Neural crest cell (in vitro differentiated cells): Measurements from ENCODE around the gene ADGRG6. TPM values are rescaled to one million over a fixed set of nuclear protein-coding genes. Genes with fewer than 3 reads are reported as not detected.
A peak's percentile ranks its signal among the peaks of the same experiment; 100 is the strongest.

ENCODE experiments used
- DNase-seq: peaks from one replicate; pipeline ENCODE4 v3.0.0; 2021; ENCODE audit warnings: low read depth, mixed read lengths, low spot score
- H3K27ac Mint-ChIP-seq: one replicate; pipeline ENCODE4 v1.8.0; 2021; ENCODE audit warnings: mild to moderate bottlenecking, mixed read lengths; ENCODE audit not compliant: unreplicated experiment
- H3K27me3 Mint-ChIP-seq: 2 replicates; pipeline ENCODE4 v1.8.0; 2021; ENCODE audit warnings: low read depth, mild to moderate bottlenecking, mixed read lengths
- H3K36me3 Mint-ChIP-seq: 2 replicates; pipeline ENCODE4 v1.8.0; 2021; ENCODE audit warnings: low read depth, mild to moderate bottlenecking, mixed read lengths
- H3K4me1 Mint-ChIP-seq: 2 replicates; pipeline ENCODE4 v1.8.0; 2021; ENCODE audit warnings: mixed read lengths
- H3K4me3 Mint-ChIP-seq: one replicate; pipeline ENCODE4 v1.8.0; 2021; ENCODE audit warnings: mild to moderate bottlenecking, mixed read lengths
- H3K9me3 Mint-ChIP-seq: 2 replicates; pipeline ENCODE4 v1.8.0; 2021; ENCODE audit warnings: mixed read lengths
- CTCF ChIP-seq: fragments of 200-600 bp; sonication (generic); conservative IDR thresholded peaks from 2 replicates; pipeline ENCODE4 v1.5.0; 2021; ENCODE audit warnings: antibody characterized with exemption, mild to moderate bottlenecking
- total RNA-seq: library from RNA; stranded (reverse); gene quantifications from 2 replicates; pipeline ENCODE4 v1.2.1, GENCODE V29; 2021

Gene ADGRG6
- total RNA-seq, 1 donor from 2014 or later, result 78.9 TPM

GRCh38 chr6:142313284-142313683, 11.5 kb downstream of the ADGRG6 start:
- no peak overlapping the region for H3K27ac Mint-ChIP-seq
- H3K4me1 Mint-ChIP-seq, result peaks cover 20% of the 10 kb centered on the region
- no peaks in the 10 kb centered on the region for H3K9me3 Mint-ChIP-seq
- H3K4me3 Mint-ChIP-seq, result no peak overlapping the region
- no peak for DNase-seq
- no peaks in the 10 kb centered on the region for H3K27me3 Mint-ChIP-seq
- H3K36me3 Mint-ChIP-seq, result peaks cover 4% of the 10 kb centered on the region
- no peak for TF ChIP-seq CTCF

DNA sequence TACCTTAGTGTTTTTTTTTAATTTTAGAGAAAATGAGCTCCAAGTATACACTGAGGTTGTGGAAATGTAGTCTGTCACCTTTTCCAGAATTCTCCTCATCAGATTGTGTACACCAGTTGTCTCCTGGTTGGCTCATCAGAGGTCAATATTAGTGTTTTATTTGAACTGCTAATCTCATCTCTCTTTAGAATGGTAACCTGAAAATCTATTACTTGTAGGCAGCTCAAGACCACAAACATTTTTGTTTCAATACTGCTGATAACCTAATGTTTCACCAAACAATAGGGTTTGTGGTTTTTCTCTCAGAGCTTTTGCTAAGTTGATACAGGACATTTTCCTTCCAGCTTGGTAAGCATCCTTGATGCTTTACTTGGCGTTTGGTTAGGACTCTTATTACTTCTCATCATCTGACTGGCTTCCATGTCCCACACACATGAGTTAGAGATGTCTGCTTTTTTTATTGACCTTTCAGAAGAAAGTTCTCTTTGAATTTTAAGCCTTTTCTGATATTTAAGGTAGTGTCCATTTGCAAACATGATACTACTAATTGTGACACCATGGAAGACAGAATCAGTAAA, 15.1 kb downstream of the ADGRG6 start:
- Mint-ChIP-seq H3K27me3 (no peaks in the 10 kb centered on the region), H3K9me3 (no peaks in the 10 kb centered on the region), H3K27ac (no peak overlapping the region), H3K4me3 (no peak overlapping the region), H3K4me1 (peaks cover 30% of the 10 kb centered on the region), H3K36me3 (peaks cover 1% of the 10 kb centered on the region)
- TF ChIP-seq CTCF, result no peak
- no peak for DNase-seq

- Mint-ChIP-seq H3K27me3 (no peaks in the 10 kb centered on the region), H3K4me1 (peaks cover 30% of the 10 kb centered on the region), H3K27ac (no peak overlapping the region), H3K9me3 (no peaks in the 10 kb centered on the region), H3K4me3 (peak overlapping the region; percentile 7), H3K36me3 (no peaks in the 10 kb centered on the region)
- no peak for DNase-seq
- no peak for TF ChIP-seq CTCF
These were observed 16.9 kb downstream of the ADGRG6 start for GRCh38 chr6:142318714-142319113.

GRCh38 chr6:142320366-142320765, 18.6 kb downstream of the ADGRG6 start:
- Mint-ChIP-seq H3K4me3 (no peak overlapping the region), H3K27me3 (no peaks in the 10 kb centered on the region), H3K4me1 (peaks cover 43% of the 10 kb centered on the region), H3K9me3 (no peaks in the 10 kb centered on the region), H3K27ac (no peak overlapping the region), H3K36me3 (no peaks in the 10 kb centered on the region)
- no peak for DNase-seq
- no peak for TF ChIP-seq CTCF

- no peak overlapping the region for H3K27ac Mint-ChIP-seq
- no peak overlapping the region for H3K4me3 Mint-ChIP-seq
- DNase-seq, result no peak
- no peaks in the 10 kb centered on the region for H3K9me3 Mint-ChIP-seq
- H3K4me1 Mint-ChIP-seq, result peaks cover 49% of the 10 kb centered on the region
- H3K36me3 Mint-ChIP-seq, result no peaks in the 10 kb centered on the region
- no peaks in the 10 kb centered on the region for H3K27me3 Mint-ChIP-seq
- no peak for TF ChIP-seq CTCF
These were observed 19.6 kb downstream of the ADGRG6 start for GRCh38 chr6:142321451-142321850.
